K562 (cell line): ENCODE measurements around the gene TAS2R43. TPM values are rescaled to one million over a fixed set of nuclear protein-coding genes. Genes with fewer than 3 reads are reported as not detected.

Experiments used
- ATAC-seq: fragments of 200-7000 bp; cut with Tn5 transposase; 3 replicates; pipeline ENCODE4 v1.9.1; 2020; ENCODE audit warnings: moderate library complexity
- BruUV-seq: library from RNA; stranded (reverse); fragments of 400-500 nt; replicated peaks from 2 replicates; lab custom pipeline; 2021; lab: Mats Ljungman, UMichigan
- CTCF ChIA-PET: fragments of 300-600 bp; formaldehyde crosslinking; extraction: SDS; loops from one replicate; lab custom pipeline; 2021; ENCODE audit warnings: low intra/inter-chr PET ratio; lab: Yijun Ruan, JAX
- POLR2A ChIA-PET: fragments of 300-600, 350-650 bp; sonication (Branson Sonifier 250); formaldehyde crosslinking; extraction: SDS; loops from one replicate; lab custom pipeline; 2021; ENCODE audit warnings: antibody characterized with exemption, inconsistent platforms; lab: Yijun Ruan, JAX
- DNase-seq, 4 experiments: peaks; one replicate each; pipeline versions ENCODE4 v3.0.0 to v3.0.0-alpha.2; 2011 to 2018; ENCODE audit warnings: low spot score in 3 of 4, mixed read lengths in 3 of 4; ENCODE audit errors: extremely low read depth in 1 of 4
- FAIRE-seq: peaks from 2 replicates; lab custom pipeline; 2011; peaks lifted over from hg19 to GRCh38; lab: Jason Lieb, UNC
- H2AFZ ChIP-seq: 2 replicates; pipeline ENCODE4 v1.6.0; 2011; ENCODE audit warnings: low read depth, low read length, control low read depth, inconsistent platforms
- H3K27ac ChIP-seq: fragments of 200-600 bp; 3 replicates; pipeline ENCODE4 v1.8.0; 2011; ENCODE audit warnings: low read depth, mild to moderate bottlenecking, control low read depth, inconsistent platforms, low read length, moderate library complexity, mixed read lengths; ENCODE audit errors: extremely low read depth
- H3K27me3 ChIP-seq, 2 experiments: fragments of 300-600 bp in 1 of 2; 2 replicates in 1 of 2; 3 replicates in 1 of 2; pipeline versions ENCODE4 v1.6.0 to v1.8.0; 2011; ENCODE audit warnings: inconsistent platforms in 2 of 2, low read length in 2 of 2, mild to moderate bottlenecking in 1 of 2, mixed read lengths in 1 of 2, moderate library complexity in 1 of 2; ENCODE audit not compliant: control insufficient read depth in 2 of 2, insufficient read depth in 2 of 2
- H3K36me3 ChIP-seq: fragments of 300-600 bp; 3 replicates; pipeline ENCODE4 v1.8.0; 2011; ENCODE audit warnings: mild to moderate bottlenecking, low read length, inconsistent platforms; ENCODE audit not compliant: control insufficient read depth, insufficient read depth
- H3K4me1 ChIP-seq, 2 experiments: fragments of 200-600 bp in 1 of 2; replicated peaks in 1 of 2; 2 replicates in 1 of 2; 3 replicates in 1 of 2; pipeline versions ENCODE4 v1.5.1 to v1.8.0; 2011; ENCODE audit warnings: inconsistent platforms in 2 of 2, low read length in 2 of 2, mild to moderate bottlenecking in 1 of 2, mixed read lengths in 1 of 2, moderate library complexity in 1 of 2; ENCODE audit not compliant: control insufficient read depth in 2 of 2, insufficient read depth in 2 of 2
- H3K4me2 ChIP-seq: 2 replicates; pipeline ENCODE4 v1.6.1; 2011; ENCODE audit warnings: low read length, control low read depth, inconsistent platforms, mixed read lengths; ENCODE audit not compliant: insufficient read depth
- H3K4me3 ChIP-seq: fragments of 200-600 bp; sonication (generic), shearing (Covaris generic); 2 replicates; pipeline ENCODE4 v1.5.1; 2016; ENCODE audit warnings: control low read depth, inconsistent platforms
- H3K79me2 ChIP-seq: fragments of 200-600 bp; 3 replicates; pipeline ENCODE4 v1.8.0; 2011; ENCODE audit warnings: low read length, inconsistent platforms; ENCODE audit not compliant: control insufficient read depth, insufficient read depth
- H3K9ac ChIP-seq, 2 experiments: 2 replicates each; pipeline versions ENCODE4 v1.6.0 to v1.6.1; 2011; ENCODE audit warnings: low read depth in 2 of 2, low read length in 2 of 2, control low read depth in 1 of 2, inconsistent platforms in 1 of 2, mild to moderate bottlenecking in 1 of 2, mixed read lengths in 1 of 2; ENCODE audit not compliant: insufficient read depth in 1 of 2
- H3K9me1 ChIP-seq: one replicate; pipeline ENCODE4 v1.6.0; 2011; ENCODE audit warnings: inconsistent platforms, mild to moderate bottlenecking, low read length, moderate library complexity; ENCODE audit not compliant: control insufficient read depth, insufficient read depth
- H3K9me3 ChIP-seq: replicated peaks from 2 replicates; pipeline ENCODE4 v1.5.1; 2011; ENCODE audit warnings: low read depth, low read length, inconsistent platforms; ENCODE audit not compliant: control insufficient read depth, insufficient read depth
- H4K20me1 ChIP-seq: replicated peaks from 2 replicates; pipeline ENCODE4 v1.6.1; 2011; ENCODE audit warnings: low read length, inconsistent platforms, mixed read lengths; ENCODE audit not compliant: control insufficient read depth, insufficient read depth
- HDGF ChIP-seq: fragments of 450-650 bp; IDR thresholded peaks from 2 replicates; pipeline ENCODE4 v1.6.1; 2016
- PRDM10 ChIP-seq: fragments of 450-650 bp; IDR thresholded peaks from 2 replicates; pipeline ENCODE4 v1.6.1; 2018; ENCODE audit not compliant: partially characterized antibody
- ZNF184 ChIP-seq: sonication (generic); formaldehyde crosslinking; IDR thresholded peaks from 2 replicates; pipeline ENCODE4 v1.5.0; 2020; ENCODE audit warnings: missing genetic modification reagents
- WGBS: fragments of 100-300 bp; shearing (Covaris generic); methylation state at CpG from one replicate; pipeline ENCODE4 v1.1.6; 2016; ENCODE audit warnings: low coverage, mixed read lengths; ENCODE audit not compliant: insufficient coverage; ENCODE audit errors: missing lambda C conversion rate; 5-methylcytosine and 5-hydroxymethylcytosine counted together
- in situ Hi-C: fragments of 300-500 bp; cut with MboI; formaldehyde crosslinking; loops from 4 replicates; pipeline ENCODE4 v1.15.0; 2018; ENCODE audit warnings: inconsistent platforms, mixed read lengths
- intact Hi-C: fragments of 100-400 bp; cut with micrococcal nuclease; formaldehyde crosslinking; loops from 2 replicates; pipeline ENCODE4 v1.14.2; 2022
- polyA plus RNA-seq, 8 experiments: library from polyadenylated mRNA; depleted of rRNA in 4 of 8; stranded (reverse) in 5 of 8; unstranded in 3 of 8; fragments of >200 nt; fragmentation: Nextera tagmentation in 2 of 8; fragmentation: Illumina TruSeq in 1 of 8; extraction: Ambion mirVana in 2 of 8; extraction: Trizol in 1 of 8; gene quantifications; 2 replicates each; pipeline versions ENCODE4 v1.2.1 to v1.2.3, GENCODE V29; 2011 to 2014; ENCODE audit warnings: inconsistent platforms in 1 of 8, missing spikeins in 1 of 8
- total RNA-seq, 7 experiments: library from RNA; depleted of rRNA in 6 of 7; stranded (reverse); fragments of >200 nt in 6 of 7; fragmentation: Illumina TruSeq in 2 of 7; extraction: Trizol in 2 of 7; gene quantifications; 2 replicates each; pipeline versions ENCODE4 v1.2.1 to v1.2.3, GENCODE V29; 2011 to 2021; ENCODE audit warnings: low replicate concordance in 1 of 7

The TAS2R43 gene
- total and polyA plus RNA-seq, 9 of the 15 experiments (the other 6 are each of a cell fraction or from before 2014, with no cell fraction given): not detected

- DNase-seq (no peak), FAIRE-seq (no peak), ATAC-seq (no peak; the same call in 2 of the 3 replicates)
- no peak overlapping the region for H3K4me3 ChIP-seq
- H3K9me3 ChIP-seq: no peaks in the 10 kb centered on the region
- ChIA-PET CTCF (no interaction called here), POLR2A (interaction anchor here (0.6 to 0.9 kb wide), 3 partner anchors 56 to 360 kb away, joined by 3 to 4 read pairs (median 3); no protein-coding TSS in a partner anchor)
- H3K27me3 ChIP-seq: no peaks in the 10 kb centered on the region
- no peak overlapping the region for H3K27ac ChIP-seq
- BruUV-seq: no TSS peak
- no peaks in the 10 kb centered on the region for H3K4me1 ChIP-seq
- intact Hi-C loops (no loop called here), in situ Hi-C loops (no loop called here)
- no peaks in the 10 kb centered on the region for H4K20me1 ChIP-seq
- no peaks in the 10 kb centered on the region for H3K9me1 ChIP-seq
- no peak overlapping the region for H3K9ac ChIP-seq
- peaks cover 47% of the 10 kb centered on the region for H3K79me2 ChIP-seq
- 85% methylated on average over 2 of the region's 2 CpGs for WGBS
- no peaks in the 10 kb centered on the region for H3K36me3 ChIP-seq
- TF ChIP-seq PRDM10: peak; percentile 68
- no peak for TF ChIP-seq HDGF
- TF ChIP-seq ZNF184 (CRISPR knock-in tag): no peak
- no peak overlapping the region for H3K4me2 ChIP-seq
- no peak overlapping the region for H2AFZ ChIP-seq
Measured at GRCh38 chr12:11108862-11109261, 16.7 kb upstream of the TAS2R43 start.
